Tibial artery (tissue), 4 donors: Measurements from ENCODE around the gene SYNPR.

Experiments
- DNase-seq, 2 donors: peaks; one replicate each; pipeline ENCODE4 v3.0.0-alpha.2; 2019
- H3K27ac ChIP-seq, 2 donors: fragments of 200-600 bp; sonication (generic) in 1 of 2; 1 replicate in 1 of 2; 2 replicates in 1 of 2; pipeline ENCODE4 v1.5.1; 2018 to 2019; ENCODE audit warnings: mild to moderate bottlenecking in 1 of 2
- H3K27me3 ChIP-seq, 2 donors: fragments of 200-600 bp; sonication (generic) in 1 of 2; one replicate each; pipeline versions ENCODE4 v1.5.1 to v1.6.0; 2016 to 2019
- H3K36me3 ChIP-seq, 3 donors: fragments of 200-600 bp; sonication (generic) in 2 of 3; one replicate each; pipeline ENCODE4 v1.5.1; 2016 to 2019; ENCODE audit warnings: mild to moderate bottlenecking in 2 of 3
- H3K4me1 ChIP-seq, 4 donors: fragments of 200-600 bp; sonication (generic) in 2 of 4; 1 replicate in 3 of 4; 2 replicates in 1 of 4; pipeline ENCODE4 v1.5.1; 2016 to 2019
- H3K4me3 ChIP-seq, 2 donors: fragments of 200-600 bp; sonication (generic) in 1 of 2; 1 replicate in 1 of 2; 2 replicates in 1 of 2; pipeline ENCODE4 v1.5.1; 2018 to 2019; ENCODE audit warnings: mild to moderate bottlenecking in 2 of 2
- H3K9me3 ChIP-seq, 3 donors: fragments of 200-600 bp; sonication (generic) in 1 of 3; one replicate each; pipeline ENCODE4 v1.5.1; 2016 to 2019
- intact Hi-C: fragments of 100-400 bp; cut with DNase I; formaldehyde crosslinking; loops from one replicate; pipeline ENCODE4 v1.15.0; 2023; ENCODE audit warnings: low total_unique reads
- TF ChIP-seq, protein P1 (sequence below), 2 experiments: fragments of 200-600 bp in 1 of 2; fragments of 450-650 bp in 1 of 2; IDR thresholded peaks; one replicate each; pipeline ENCODE4 v1.5.1; 2017 to 2019; ENCODE audit warnings: antibody characterized with exemption in 2 of 2, mild to moderate bottlenecking in 1 of 2, moderate library complexity in 1 of 2

SYNPR gene

DNA sequence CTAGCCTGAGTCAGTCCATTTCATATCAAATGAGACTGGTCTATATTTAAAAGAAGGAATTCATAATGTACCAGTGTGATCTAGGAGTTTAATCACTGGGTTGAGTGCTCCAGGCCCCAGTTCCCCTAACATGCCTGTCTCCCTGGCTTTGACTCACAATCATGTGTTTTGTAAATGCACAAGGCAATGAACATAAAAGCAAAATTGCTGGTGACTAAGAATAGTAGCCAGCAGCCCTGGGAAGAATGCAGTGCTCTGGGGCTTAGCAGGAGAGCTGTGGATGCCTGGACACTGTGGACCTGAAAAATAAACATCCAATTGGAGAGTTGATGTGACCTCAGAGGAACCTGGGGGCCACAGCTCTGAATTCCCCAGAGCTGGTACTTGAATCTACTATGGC is 50.3 kb downstream of the SYNPR start:
- no peaks in the 10 kb centered on the region for H3K9me3 ChIP-seq
- no peak for DNase-seq
- no peaks in the 10 kb centered on the region for H3K4me1 ChIP-seq
- no peaks in the 10 kb centered on the region for H3K36me3 ChIP-seq
- no peak overlapping the region for H3K27ac ChIP-seq
- TF ChIP-seq, protein P1, sequence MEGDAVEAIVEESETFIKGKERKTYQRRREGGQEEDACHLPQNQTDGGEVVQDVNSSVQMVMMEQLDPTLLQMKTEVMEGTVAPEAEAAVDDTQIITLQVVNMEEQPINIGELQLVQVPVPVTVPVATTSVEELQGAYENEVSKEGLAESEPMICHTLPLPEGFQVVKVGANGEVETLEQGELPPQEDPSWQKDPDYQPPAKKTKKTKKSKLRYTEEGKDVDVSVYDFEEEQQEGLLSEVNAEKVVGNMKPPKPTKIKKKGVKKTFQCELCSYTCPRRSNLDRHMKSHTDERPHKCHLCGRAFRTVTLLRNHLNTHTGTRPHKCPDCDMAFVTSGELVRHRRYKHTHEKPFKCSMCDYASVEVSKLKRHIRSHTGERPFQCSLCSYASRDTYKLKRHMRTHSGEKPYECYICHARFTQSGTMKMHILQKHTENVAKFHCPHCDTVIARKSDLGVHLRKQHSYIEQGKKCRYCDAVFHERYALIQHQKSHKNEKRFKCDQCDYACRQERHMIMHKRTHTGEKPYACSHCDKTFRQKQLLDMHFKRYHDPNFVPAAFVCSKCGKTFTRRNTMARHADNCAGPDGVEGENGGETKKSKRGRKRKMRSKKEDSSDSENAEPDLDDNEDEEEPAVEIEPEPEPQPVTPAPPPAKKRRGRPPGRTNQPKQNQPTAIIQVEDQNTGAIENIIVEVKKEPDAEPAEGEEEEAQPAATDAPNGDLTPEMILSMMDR (IDR thresholded peaks at IDR 0.05): no peak
- intact Hi-C loops: no loop called here
- H3K27me3 ChIP-seq: no peaks in the 10 kb centered on the region
- H3K4me3 ChIP-seq: no peak overlapping the region

- no peak for DNase-seq
- no peak overlapping the region for H3K4me3 ChIP-seq
- no peaks in the 10 kb centered on the region for H3K4me1 ChIP-seq
- no peaks in the 10 kb centered on the region for H3K36me3 ChIP-seq
- TF ChIP-seq, protein P1 (IDR thresholded peaks at IDR 0.05): no peak
- H3K9me3 ChIP-seq: no peaks in the 10 kb centered on the region
- H3K27me3 ChIP-seq: no peaks in the 10 kb centered on the region
- intact Hi-C loops: no loop called here
- H3K27ac ChIP-seq: no peak overlapping the region
Measured at GRCh38 chr3:63331520-63331919, 53.4 kb downstream of the SYNPR start.

DNA sequence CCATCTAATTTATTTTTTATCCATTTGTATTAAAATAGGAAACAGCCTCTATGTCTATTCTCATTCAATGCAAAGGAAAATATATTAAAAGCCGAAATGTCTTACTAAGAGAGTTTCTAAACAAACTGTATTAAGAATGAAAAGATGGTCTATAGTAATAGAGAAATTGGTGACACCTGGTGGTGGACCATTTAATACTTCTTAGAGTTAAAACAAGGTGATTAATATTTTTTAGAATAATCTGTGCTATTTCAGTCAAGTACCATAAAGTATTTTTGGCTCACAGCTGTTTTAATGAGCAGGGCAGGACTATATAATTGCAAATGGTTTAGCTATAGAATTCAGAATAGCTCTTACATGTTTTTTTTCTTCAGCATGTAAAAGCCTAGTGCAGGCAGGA is 55.7 kb downstream of the SYNPR start:
- Histone ChIP-seq H3K27me3 (no peaks in the 10 kb centered on the region), H3K4me3 (no peak overlapping the region), H3K9me3 (no peaks in the 10 kb centered on the region), H3K36me3 (no peaks in the 10 kb centered on the region), H3K27ac (no peak overlapping the region), H3K4me1 (no peaks in the 10 kb centered on the region)
- TF ChIP-seq, protein P1 (IDR thresholded peaks at IDR 0.05): no peak
- intact Hi-C loops: no loop called here
- DNase-seq: no peak

DNA sequence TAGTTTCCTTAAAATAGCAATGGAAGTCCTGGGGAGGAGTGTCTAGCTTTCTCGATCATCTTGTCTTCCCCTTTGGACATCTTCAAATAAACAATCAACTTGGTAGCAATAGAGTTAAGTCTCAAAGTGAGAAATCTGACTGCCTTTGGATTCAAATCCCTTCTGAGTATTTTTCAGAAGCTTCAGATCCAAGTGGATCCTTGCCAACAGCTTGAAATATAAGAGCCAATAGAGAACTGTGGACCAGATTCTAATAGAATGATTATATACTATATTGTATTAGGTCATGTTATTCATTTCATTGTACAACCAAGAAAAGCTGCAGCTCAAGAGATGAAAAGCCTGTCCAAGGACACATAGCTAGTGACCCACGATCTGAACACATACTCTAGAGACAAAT is 60.2 kb downstream of the SYNPR start:
- no peak overlapping the region for H3K4me3 ChIP-seq
- TF ChIP-seq, protein P1 (IDR thresholded peaks at IDR 0.05): no peak

DNA sequence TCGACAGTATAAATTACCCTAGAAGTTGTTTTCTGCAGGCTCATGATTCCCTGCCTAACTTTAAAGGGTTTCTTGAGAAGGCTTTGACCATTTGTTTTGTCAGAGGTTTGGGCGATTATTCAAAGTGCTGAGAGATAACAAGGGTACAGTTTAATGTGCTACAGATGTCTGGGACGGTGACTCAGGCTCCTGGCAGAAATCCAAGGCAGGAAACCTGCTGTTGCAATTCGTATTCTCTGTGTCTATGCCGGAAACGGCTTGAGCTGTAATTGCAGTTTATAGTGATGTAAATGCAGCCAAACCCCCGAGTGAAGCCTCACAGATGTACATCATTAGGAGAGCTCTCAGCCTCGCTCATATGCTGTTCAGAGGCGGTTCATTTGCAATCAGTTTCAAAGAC is 65.6 kb downstream of the SYNPR start:
- H3K4me3 ChIP-seq: no peak overlapping the region
- H3K9me3 ChIP-seq: no peaks in the 10 kb centered on the region
- TF ChIP-seq, protein P1 (IDR thresholded peaks at IDR 0.05): no peak
- peak; percentile 67 to 70 for DNase-seq
- H3K27me3 ChIP-seq: no peaks in the 10 kb centered on the region
- intact Hi-C loops: no loop called here
- H3K4me1 ChIP-seq: peaks cover 0 to 6% (median 0%) of the 10 kb centered on the region in 4 donors
- no peaks in the 10 kb centered on the region for H3K36me3 ChIP-seq
- H3K27ac ChIP-seq: no peak overlapping the region

More for the DNA sequence above, 60.2 kb downstream of the SYNPR start:
- intact Hi-C loops: no loop called here
- Histone ChIP-seq H3K27ac (no peak overlapping the region), H3K27me3 (no peaks in the 10 kb centered on the region), H3K9me3 (no peaks in the 10 kb centered on the region), H3K4me1 (no peaks in the 10 kb centered on the region), H3K36me3 (no peaks in the 10 kb centered on the region)
- DNase-seq: no peak

- no peak for DNase-seq
- intact Hi-C loops: no loop called here
- no peaks in the 10 kb centered on the region for H3K9me3 ChIP-seq
- H3K4me1 ChIP-seq: peaks cover 0 to 6% (median 0%) of the 10 kb centered on the region in 4 donors
- H3K27ac ChIP-seq: no peak overlapping the region
- H3K36me3 ChIP-seq: no peaks in the 10 kb centered on the region
- peaks cover 0 to 5% of the 10 kb centered on the region in 2 donors for H3K27me3 ChIP-seq
- H3K4me3 ChIP-seq: no peak overlapping the region
- TF ChIP-seq, protein P1 (IDR thresholded peaks at IDR 0.05): no peak
Measured at GRCh38 chr3:63344661-63345060, 66.6 kb downstream of the SYNPR start.
